Duodenal mucosa (tissue), 2 donors: ENCODE measurements around the gene ABLIM2.

ENCODE experiments used
- H3K27ac ChIP-seq: one replicate; pipeline ENCODE4 v1.7.0; 2013; ENCODE audit warnings: low read depth, low read length
- H3K27me3 ChIP-seq, 2 donors: one replicate each; pipeline ENCODE4 v1.7.0; 2013; ENCODE audit warnings: low read length in 2 of 2, control low read depth in 1 of 2; ENCODE audit not compliant: insufficient read depth in 2 of 2, control insufficient read depth in 1 of 2
- H3K36me3 ChIP-seq, 2 donors: one replicate each; pipeline ENCODE4 v1.7.0; 2013; ENCODE audit warnings: low read length in 2 of 2, control low read depth in 1 of 2; ENCODE audit not compliant: insufficient read depth in 2 of 2, control insufficient read depth in 1 of 2
- H3K4me1 ChIP-seq, 2 donors: one replicate each; pipeline ENCODE4 v1.7.0; 2013; ENCODE audit warnings: low read length in 2 of 2, control low read depth in 1 of 2; ENCODE audit not compliant: insufficient read depth in 2 of 2, control insufficient read depth in 1 of 2
- H3K4me3 ChIP-seq, 2 donors: one replicate each; pipeline ENCODE4 v1.7.0; 2013; ENCODE audit warnings: low read length in 2 of 2, low read depth in 1 of 2
- H3K9ac ChIP-seq, 2 donors: one replicate each; pipeline ENCODE4 v1.7.0; 2013; ENCODE audit warnings: low read length in 2 of 2, low read depth in 1 of 2
- H3K9me3 ChIP-seq, 2 donors: one replicate each; pipeline ENCODE4 v1.7.0; 2013; ENCODE audit warnings: low read length in 2 of 2, control low read depth in 1 of 2; ENCODE audit not compliant: control insufficient read depth in 1 of 2

The ABLIM2 gene

GRCh38 chr4:8101213-8102075 is 57.2 kb downstream of the ABLIM2 start:
- Histone ChIP-seq H3K4me1 (peaks cover 0 to 8% of the 10 kb centered on the region in 2 donors), H3K4me3 (no peak overlapping the region), H3K27ac (no peak overlapping the region), H3K9ac (no peak overlapping the region), H3K9me3 (no peaks in the 10 kb centered on the region), H3K36me3 (no peaks in the 10 kb centered on the region), H3K27me3 (no peaks in the 10 kb centered on the region)

GRCh38 chr4:8099981-8100464 is 58.6 kb downstream of the ABLIM2 start:
- Histone ChIP-seq H3K27ac (no peak overlapping the region), H3K9ac (no peak overlapping the region), H3K4me3 (no peak overlapping the region), H3K36me3 (no peaks in the 10 kb centered on the region), H3K4me1 (peaks cover 0 to 8% of the 10 kb centered on the region in 2 donors), H3K9me3 (no peaks in the 10 kb centered on the region), H3K27me3 (no peaks in the 10 kb centered on the region)

GRCh38 chr4:8098506-8098905 is 60.1 kb downstream of the ABLIM2 start:
- Histone ChIP-seq H3K4me1 (peaks cover 0 to 8% of the 10 kb centered on the region in 2 donors), H3K9me3 (peaks cover 7 to 9% of the 10 kb centered on the region in 2 donors), H3K27ac (no peak overlapping the region), H3K36me3 (no peaks in the 10 kb centered on the region), H3K4me3 (no peak overlapping the region), H3K27me3 (no peaks in the 10 kb centered on the region), H3K9ac (no peak overlapping the region)

- Histone ChIP-seq H3K9me3 (peaks cover 10 to 13% of the 10 kb centered on the region in 2 donors), H3K9ac (no peak overlapping the region), H3K27ac (no peak overlapping the region), H3K27me3 (no peaks in the 10 kb centered on the region), H3K4me1 (peaks cover 0 to 8% of the 10 kb centered on the region in 2 donors), H3K4me3 (no peak overlapping the region), H3K36me3 (no peaks in the 10 kb centered on the region)
Observed at GRCh38 chr4:8097721-8098345, 60.8 kb downstream of the ABLIM2 start.

GRCh38 chr4:8097141-8097541 is 61.5 kb downstream of the ABLIM2 start:
- Histone ChIP-seq H3K27me3 (no peaks in the 10 kb centered on the region), H3K9me3 (peaks cover 10 to 13% of the 10 kb centered on the region in 2 donors), H3K36me3 (no peaks in the 10 kb centered on the region), H3K9ac (no peak overlapping the region), H3K4me1 (peaks cover 0 to 8% of the 10 kb centered on the region in 2 donors), H3K4me3 (no peak overlapping the region), H3K27ac (no peak overlapping the region)

GRCh38 chr4:8096690-8097061 is 61.9 kb downstream of the ABLIM2 start:
- Histone ChIP-seq H3K27me3 (no peaks in the 10 kb centered on the region), H3K9me3 (peaks cover 10 to 13% of the 10 kb centered on the region in 2 donors), H3K27ac (no peak overlapping the region), H3K4me3 (no peak overlapping the region), H3K4me1 (peaks cover 0 to 8% of the 10 kb centered on the region in 2 donors), H3K9ac (no peak overlapping the region), H3K36me3 (no peaks in the 10 kb centered on the region)

GRCh38 chr4:8095956-8096689 is 62.5 kb downstream of the ABLIM2 start:
- Histone ChIP-seq H3K27me3 (no peaks in the 10 kb centered on the region), H3K27ac (no peak overlapping the region), H3K36me3 (no peaks in the 10 kb centered on the region), H3K4me3 (no peak overlapping the region), H3K4me1 (peaks cover 0 to 3% of the 10 kb centered on the region in 2 donors), H3K9me3 (peaks cover 10 to 13% of the 10 kb centered on the region in 2 donors), H3K9ac (no peak overlapping the region)

- H3K4me1 ChIP-seq: peaks cover 0 to 8% of the 10 kb centered on the region in 2 donors
- H3K9me3 ChIP-seq: peaks cover 10 to 13% of the 10 kb centered on the region in 2 donors
- no peak overlapping the region for H3K4me3 ChIP-seq
- no peak overlapping the region for H3K27ac ChIP-seq
- H3K9ac ChIP-seq: no peak overlapping the region
- no peaks in the 10 kb centered on the region for H3K36me3 ChIP-seq
- H3K27me3 ChIP-seq: no peaks in the 10 kb centered on the region
Observed at GRCh38 chr4:8093587-8094274, 64.9 kb downstream of the ABLIM2 start.

GRCh38 chr4:8092282-8092681 is 66.3 kb downstream of the ABLIM2 start:
- Histone ChIP-seq H3K36me3 (no peaks in the 10 kb centered on the region), H3K4me1 (peaks cover 0 to 8% of the 10 kb centered on the region in 2 donors), H3K27me3 (no peaks in the 10 kb centered on the region), H3K4me3 (no peak overlapping the region), H3K27ac (no peak overlapping the region), H3K9ac (no peak overlapping the region), H3K9me3 (peaks cover 10 to 13% of the 10 kb centered on the region in 2 donors)
